ENCODE results near the gene ROR1.

ROR1 gene

DNA sequence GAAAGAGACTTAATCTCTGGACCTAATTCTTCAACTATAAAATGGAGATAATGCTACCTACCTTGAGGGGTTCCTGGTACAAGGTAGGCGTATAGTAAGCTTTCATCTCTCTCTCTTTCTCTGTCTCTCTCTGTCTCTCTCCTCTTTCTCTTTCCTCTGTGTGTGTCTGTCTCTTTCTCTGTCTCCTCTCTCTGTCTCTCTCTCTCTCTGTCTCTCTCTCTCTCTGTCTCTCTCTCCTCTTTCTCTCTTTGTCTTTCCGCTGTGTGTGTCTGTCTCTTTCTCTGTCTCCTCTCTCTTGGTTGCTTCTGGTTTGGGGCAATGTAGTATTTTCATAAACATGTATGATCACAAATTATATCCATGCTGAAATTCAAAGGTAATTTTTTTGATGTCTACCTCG, 353.5 kb downstream of the ROR1 start:
- TF ChIP-seq, protein P1, sequence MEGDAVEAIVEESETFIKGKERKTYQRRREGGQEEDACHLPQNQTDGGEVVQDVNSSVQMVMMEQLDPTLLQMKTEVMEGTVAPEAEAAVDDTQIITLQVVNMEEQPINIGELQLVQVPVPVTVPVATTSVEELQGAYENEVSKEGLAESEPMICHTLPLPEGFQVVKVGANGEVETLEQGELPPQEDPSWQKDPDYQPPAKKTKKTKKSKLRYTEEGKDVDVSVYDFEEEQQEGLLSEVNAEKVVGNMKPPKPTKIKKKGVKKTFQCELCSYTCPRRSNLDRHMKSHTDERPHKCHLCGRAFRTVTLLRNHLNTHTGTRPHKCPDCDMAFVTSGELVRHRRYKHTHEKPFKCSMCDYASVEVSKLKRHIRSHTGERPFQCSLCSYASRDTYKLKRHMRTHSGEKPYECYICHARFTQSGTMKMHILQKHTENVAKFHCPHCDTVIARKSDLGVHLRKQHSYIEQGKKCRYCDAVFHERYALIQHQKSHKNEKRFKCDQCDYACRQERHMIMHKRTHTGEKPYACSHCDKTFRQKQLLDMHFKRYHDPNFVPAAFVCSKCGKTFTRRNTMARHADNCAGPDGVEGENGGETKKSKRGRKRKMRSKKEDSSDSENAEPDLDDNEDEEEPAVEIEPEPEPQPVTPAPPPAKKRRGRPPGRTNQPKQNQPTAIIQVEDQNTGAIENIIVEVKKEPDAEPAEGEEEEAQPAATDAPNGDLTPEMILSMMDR (conservative IDR thresholded peaks at IDR 0.05; ENCODE audit: control insufficient read depth, insufficient read depth, low read depth, low read length), result no peak
- H3K4me3 ChIP-seq (ENCODE audit: control insufficient read depth, low read depth, low read length), result no peak overlapping the region
- no peak for DNase-seq (ENCODE audit: low read depth)

DNA sequence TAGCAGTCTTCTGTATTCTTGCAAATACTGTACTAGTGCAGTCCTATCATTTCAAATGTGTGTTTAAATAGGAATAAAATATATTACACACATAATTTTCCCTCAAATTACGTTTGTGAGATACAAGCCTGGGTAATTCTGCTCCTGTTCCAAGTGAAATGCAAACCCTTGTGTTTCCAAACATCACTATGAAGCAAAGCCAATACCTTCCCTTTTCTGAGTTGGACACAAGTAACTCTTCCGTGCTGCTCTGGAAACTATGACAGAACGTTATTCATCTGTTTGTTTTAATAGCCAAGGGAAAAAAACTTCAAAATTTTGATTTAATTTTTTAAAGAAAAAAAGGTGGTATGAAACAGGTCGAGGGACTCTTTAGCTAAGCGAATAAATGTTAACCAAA, 355.9 kb downstream of the ROR1 start:
- TF ChIP-seq, protein P1 (conservative IDR thresholded peaks at IDR 0.05; ENCODE audit: control insufficient read depth, insufficient read depth, low read depth, low read length), result no peak
- no peak for DNase-seq (ENCODE audit: low read depth)
- no peak overlapping the region for H3K4me3 ChIP-seq (ENCODE audit: control insufficient read depth, low read depth, low read length)

DNA sequence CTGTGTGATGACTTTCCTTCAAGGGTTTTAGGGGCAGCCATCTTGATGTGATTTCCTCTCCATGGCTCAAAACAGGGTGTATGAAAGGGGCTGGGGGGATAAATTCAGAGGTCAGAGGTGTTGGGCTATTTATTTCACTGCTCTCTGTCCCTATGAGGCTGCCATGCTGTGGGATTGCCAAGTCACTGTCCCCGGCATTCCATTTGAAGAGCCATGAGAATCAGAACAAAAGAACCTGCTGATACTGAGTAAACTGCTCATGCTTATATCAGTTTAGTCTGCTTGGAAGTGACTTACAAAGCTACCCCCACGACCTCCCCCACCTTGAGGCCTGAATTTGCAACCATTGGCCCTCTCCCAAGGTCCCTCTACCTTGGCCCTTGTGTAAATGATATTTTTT, 357.3 kb downstream of the ROR1 start:
- H3K4me3 ChIP-seq (ENCODE audit: control insufficient read depth, low read depth, low read length), result no peak overlapping the region
- TF ChIP-seq, protein P1 (conservative IDR thresholded peaks at IDR 0.05; ENCODE audit: control insufficient read depth, insufficient read depth, low read depth, low read length), result no peak
- DNase-seq (ENCODE audit: low read depth), result no peak

DNA sequence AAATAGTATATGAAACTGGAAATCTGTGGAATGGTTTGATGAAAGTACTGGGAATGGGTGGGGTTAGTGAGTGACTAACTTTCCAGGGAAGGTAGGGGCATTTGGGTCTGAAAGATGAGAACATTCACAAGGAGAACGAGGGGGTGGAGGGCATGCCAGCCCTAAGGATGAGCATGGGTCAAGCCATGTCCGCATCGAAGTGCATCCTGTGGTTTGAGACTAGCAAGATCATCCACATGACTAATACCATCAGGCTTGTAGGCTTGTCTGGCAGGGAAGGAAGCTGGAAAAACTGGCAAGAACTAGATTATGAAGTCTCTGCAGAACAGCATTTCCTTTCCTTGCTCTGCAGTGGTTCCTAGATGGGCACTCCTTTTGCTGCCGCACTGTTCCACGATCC, 359.2 kb downstream of the ROR1 start:
- peak; percentile 100 for DNase-seq (ENCODE audit: low read depth)
- no peak overlapping the region for H3K4me3 ChIP-seq (ENCODE audit: control insufficient read depth, low read depth, low read length)
- TF ChIP-seq, protein P1 (conservative IDR thresholded peaks at IDR 0.05; ENCODE audit: control insufficient read depth, insufficient read depth, low read depth, low read length), result no peak

DNA sequence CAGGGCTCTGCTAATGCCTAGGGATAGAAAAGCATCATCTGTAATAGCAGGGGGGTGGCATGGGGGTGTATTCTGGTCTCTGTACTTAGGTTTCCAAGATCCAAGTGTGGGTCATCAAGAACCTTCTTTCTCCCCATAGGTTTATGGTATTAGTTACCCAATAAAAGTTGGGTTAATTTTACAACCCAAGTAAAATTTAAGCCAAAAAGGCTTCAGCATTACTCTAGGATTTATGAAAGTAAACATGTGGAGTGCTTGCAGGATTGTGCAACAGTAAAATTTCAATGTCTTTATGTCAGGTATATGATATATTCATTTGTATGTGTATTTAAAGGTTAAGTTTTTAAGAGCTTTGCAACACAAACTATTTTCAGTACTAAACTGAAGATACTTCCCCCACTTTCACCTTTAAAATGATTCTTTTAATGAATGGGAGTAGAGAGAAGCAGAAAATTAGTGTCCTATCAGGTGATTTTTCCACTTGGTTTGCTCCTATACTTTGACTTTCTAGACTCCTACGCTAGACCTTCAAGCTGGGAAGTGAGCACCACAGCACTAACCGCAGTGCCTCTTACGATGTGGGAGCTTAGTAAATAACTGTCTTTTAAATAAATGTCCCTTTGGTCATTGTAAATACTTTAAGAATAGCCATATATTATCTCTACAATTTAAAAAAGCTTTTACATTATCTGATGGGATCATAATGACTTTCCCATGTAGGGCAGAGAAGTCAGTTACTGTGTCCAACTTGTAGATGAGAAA, 361.8 kb downstream of the ROR1 start:
- TF ChIP-seq, protein P1 (conservative IDR thresholded peaks at IDR 0.05; ENCODE audit: control insufficient read depth, insufficient read depth, low read depth, low read length), result no peak
- H3K4me3 ChIP-seq (ENCODE audit: control insufficient read depth, low read depth, low read length), result no peak overlapping the region
- DNase-seq (ENCODE audit: low read depth), result peak; percentile 73

DNA sequence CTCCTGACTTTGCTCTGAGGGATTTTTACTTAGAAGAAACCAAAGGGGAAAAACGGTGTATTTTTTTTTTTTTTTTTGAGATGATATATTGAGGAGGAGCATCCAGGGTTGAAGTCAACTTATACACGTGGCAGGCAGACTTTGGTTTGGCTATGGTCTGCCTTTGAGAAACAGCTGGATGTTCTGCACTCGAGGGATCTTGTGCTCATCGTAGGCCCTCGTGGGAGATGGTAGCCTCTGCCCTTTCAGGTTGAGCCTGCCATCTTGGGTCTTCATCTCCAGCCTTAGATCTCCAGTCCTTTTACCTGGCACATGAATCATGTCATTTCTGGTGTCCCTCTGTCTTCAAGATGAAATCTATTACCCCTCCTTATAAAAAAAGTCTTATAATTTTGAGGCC, 362.5 kb downstream of the ROR1 start:
- TF ChIP-seq, protein P1 (conservative IDR thresholded peaks at IDR 0.05; ENCODE audit: control insufficient read depth, insufficient read depth, low read depth, low read length), result no peak
- H3K4me3 ChIP-seq (ENCODE audit: control insufficient read depth, low read depth, low read length), result no peak overlapping the region
- peak; percentile 67 for DNase-seq (ENCODE audit: low read depth)
